Endothelial cell of umbilical vein (primary cell): Measurements from ENCODE around the gene CHRNA7.

Experiments
- FOS ChIP-seq: IDR thresholded peaks from 2 replicates; pipeline ENCODE4 v1.6.1; 2011; ENCODE audit warnings: mild to moderate bottlenecking, low read length, moderate library complexity, borderline replicate concordance; ENCODE audit not compliant: insufficient read depth
- GATA2 ChIP-seq: IDR thresholded peaks from 2 replicates; pipeline ENCODE4 v1.7.0; 2011; ENCODE audit warnings: low read depth, mild to moderate bottlenecking, moderate library complexity, mixed read lengths, low read length; ENCODE audit not compliant: insufficient read length, insufficient read depth
- POLR2A ChIP-seq: IDR thresholded peaks from 2 replicates; pipeline ENCODE4 v1.6.1; 2012; ENCODE audit warnings: low read depth, mild to moderate bottlenecking, control low read depth, low read length
- POLR2AphosphoS5 ChIP-seq: IDR thresholded peaks from 2 replicates; pipeline ENCODE4 v1.6.1; 2012; ENCODE audit warnings: low read depth, mild to moderate bottlenecking, control low read depth, low read length, moderate library complexity; ENCODE audit not compliant: insufficient read depth
- TF ChIP-seq, protein P1 (sequence below), 2 donors: IDR thresholded peaks; 1 replicate in 1 of 2; 2 replicates in 1 of 2; pipeline ENCODE4 v1.5.1; 2011; ENCODE audit warnings: low read length in 2 of 2, mild to moderate bottlenecking in 2 of 2, moderate library complexity in 2 of 2, control low read depth in 1 of 2, inconsistent platforms in 1 of 2, low read depth in 1 of 2; ENCODE audit not compliant: insufficient read depth in 1 of 2; ENCODE audit errors: extremely low read depth in 1 of 2
- TF ChIP-seq, protein P2 (sequence below): IDR thresholded peaks from 2 replicates; pipeline ENCODE4 v1.6.1; 2011; ENCODE audit not compliant: insufficient read depth, insufficient read length

DNA sequence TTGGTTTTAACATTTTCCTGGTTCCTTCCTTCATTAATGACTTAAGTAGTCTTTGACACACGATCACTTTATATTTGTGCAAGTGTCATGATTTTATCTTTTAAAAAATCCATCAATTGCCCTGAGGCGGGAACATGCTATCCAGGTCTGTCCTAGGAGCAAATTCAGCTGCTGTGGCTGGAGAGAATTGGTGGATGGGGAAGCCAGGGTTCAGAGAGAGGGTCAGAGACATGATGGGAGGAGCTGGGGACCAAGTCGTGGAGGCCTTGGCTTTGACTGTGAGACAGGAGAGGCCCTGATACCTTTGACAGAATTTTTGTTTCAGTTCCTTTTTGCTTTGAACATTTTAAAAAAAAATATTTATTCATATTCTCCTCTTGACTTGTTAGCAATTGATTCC is 89.0 kb downstream of the CHRNA7 start:
- TF ChIP-seq, protein P1, sequence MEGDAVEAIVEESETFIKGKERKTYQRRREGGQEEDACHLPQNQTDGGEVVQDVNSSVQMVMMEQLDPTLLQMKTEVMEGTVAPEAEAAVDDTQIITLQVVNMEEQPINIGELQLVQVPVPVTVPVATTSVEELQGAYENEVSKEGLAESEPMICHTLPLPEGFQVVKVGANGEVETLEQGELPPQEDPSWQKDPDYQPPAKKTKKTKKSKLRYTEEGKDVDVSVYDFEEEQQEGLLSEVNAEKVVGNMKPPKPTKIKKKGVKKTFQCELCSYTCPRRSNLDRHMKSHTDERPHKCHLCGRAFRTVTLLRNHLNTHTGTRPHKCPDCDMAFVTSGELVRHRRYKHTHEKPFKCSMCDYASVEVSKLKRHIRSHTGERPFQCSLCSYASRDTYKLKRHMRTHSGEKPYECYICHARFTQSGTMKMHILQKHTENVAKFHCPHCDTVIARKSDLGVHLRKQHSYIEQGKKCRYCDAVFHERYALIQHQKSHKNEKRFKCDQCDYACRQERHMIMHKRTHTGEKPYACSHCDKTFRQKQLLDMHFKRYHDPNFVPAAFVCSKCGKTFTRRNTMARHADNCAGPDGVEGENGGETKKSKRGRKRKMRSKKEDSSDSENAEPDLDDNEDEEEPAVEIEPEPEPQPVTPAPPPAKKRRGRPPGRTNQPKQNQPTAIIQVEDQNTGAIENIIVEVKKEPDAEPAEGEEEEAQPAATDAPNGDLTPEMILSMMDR (IDR thresholded peaks at IDR 0.05; ENCODE audit: extremely low read depth in 1 of 2, insufficient read depth in 1 of 2, low read depth in 1 of 2, low read length in 2 of 2) = no peak
- TF ChIP-seq POLR2AphosphoS5 (no peak), GATA2 (no peak), FOS (no peak), POLR2A (no peak)
- TF ChIP-seq, protein P2, sequence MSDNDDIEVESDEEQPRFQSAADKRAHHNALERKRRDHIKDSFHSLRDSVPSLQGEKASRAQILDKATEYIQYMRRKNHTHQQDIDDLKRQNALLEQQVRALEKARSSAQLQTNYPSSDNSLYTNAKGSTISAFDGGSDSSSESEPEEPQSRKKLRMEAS = no peak
